Ovary (tissue), 9 donors: ENCODE results near the gene STK11IP. TPM values are rescaled to one million over a fixed set of nuclear protein-coding genes. Genes with fewer than 3 reads are reported as not detected.

Source experiments
- DNase-seq, 5 donors: peaks; one replicate each; pipeline ENCODE4 v3.0.0-alpha.2; 2019 to 2020
- H3K27ac ChIP-seq, 2 donors: fragments of 200-600 bp; one replicate each; pipeline versions ENCODE4 v1.5.1 to v1.8.0; 2019 to 2022
- H3K27me3 ChIP-seq: fragments of 200-600 bp; one replicate; pipeline ENCODE4 v1.8.0; 2022
- H3K36me3 ChIP-seq: fragments of 200-600 bp; sonication (generic); one replicate; pipeline ENCODE4 v1.5.1; 2019
- H3K4me1 ChIP-seq: one replicate; pipeline ENCODE4 v1.8.1; 2013; ENCODE audit warnings: mild to moderate bottlenecking, moderate library complexity; ENCODE audit not compliant: insufficient read depth
- H3K4me3 ChIP-seq: fragments of 200-600 bp; sonication (generic); one replicate; pipeline ENCODE4 v1.5.1; 2017
- H3K9me3 ChIP-seq, 2 donors: fragments of 200-600 bp in 1 of 2; sonication (generic) in 1 of 2; one replicate each; pipeline versions ENCODE4 v1.5.1 to v1.8.1; 2013 to 2019; ENCODE audit warnings: mild to moderate bottlenecking in 1 of 2, moderate library complexity in 1 of 2
- EP300 ChIP-seq: sonication (generic); formaldehyde crosslinking; IDR thresholded peaks from one replicate; pipeline ENCODE4 v1.6.1; 2017; ENCODE audit warnings: antibody characterized with exemption
- POLR2A ChIP-seq: fragments of 450-650 bp; IDR thresholded peaks from one replicate; pipeline ENCODE4 v1.6.1; 2017; ENCODE audit warnings: antibody characterized with exemption, mild to moderate bottlenecking, moderate library complexity
- WGBS, 3 donors: extraction: QIAGEN DNeasy Blood & Tissue Kit in 1 of 3; methylation state at CpG; one replicate each; pipeline versions ENCODE4 v1.1.5 to v1.1.7; 2013 to 2017; 5-methylcytosine and 5-hydroxymethylcytosine counted together
- intact Hi-C, 4 donors: fragments of 100-400 bp; cut with DNase I; formaldehyde crosslinking; loops; one replicate each; pipeline versions ENCODE4 v1.11.0 to v1.15.1; 2022 to 2023
- polyA plus RNA-seq, 2 donors: library from polyadenylated mRNA; stranded (reverse); fragments of 200-250 nt in 1 of 2; fragments of 350-450 nt in 1 of 2; fragmentation: Illumina TruSeq in 1 of 2; extraction: RNeasy Lipid Tissue Mini Kit (QIAGEN cat#74804) in 1 of 2; gene quantifications; one replicate each; pipeline ENCODE4 v1.2.3, GENCODE V29; 2013 to 2014
- total RNA-seq, 7 donors: library from RNA; depleted of rRNA in 2 of 7; stranded (reverse); fragments of >200 nt in 2 of 7; fragmentation: NEBNext Ultra II Directional in 3 of 7; extraction: Animal tissue kit (Norgen Biotek cat#: 25700) in 3 of 7; gene quantifications; one replicate each; pipeline versions ENCODE4 v1.1.0 to v1.2.4, GENCODE V29; 2016 to 2023
- TF ChIP-seq, protein P1 (sequence below), 3 donors: fragments of 450-650 bp in 2 of 3; fragments of 200-600 bp in 1 of 3; IDR thresholded peaks; one replicate each; pipeline versions ENCODE4 v1.5.1 to v1.8.0; 2016 to 2022; ENCODE audit warnings: antibody characterized with exemption in 3 of 3, mild to moderate bottlenecking in 1 of 3
- donor health status: DM: no; HTN: no; CAD: no; lungs with moderate emphysema.
- donor health status: DM: no; HTN: no; CAD: no.
- donor health status: Bipolar disorder and iron deficiency.
- donor health status: DM: yes; HTN: yes; CAD: no.
- donor health status: DM: no; HTN: no; CAD: no.
- donor health status: DM: yes; HTN: yes; CAD: no.

STK11IP gene
- total and polyA plus RNA-seq, 9 donors = 9.2 to 73.7 (median 43.8) TPM

DNA sequence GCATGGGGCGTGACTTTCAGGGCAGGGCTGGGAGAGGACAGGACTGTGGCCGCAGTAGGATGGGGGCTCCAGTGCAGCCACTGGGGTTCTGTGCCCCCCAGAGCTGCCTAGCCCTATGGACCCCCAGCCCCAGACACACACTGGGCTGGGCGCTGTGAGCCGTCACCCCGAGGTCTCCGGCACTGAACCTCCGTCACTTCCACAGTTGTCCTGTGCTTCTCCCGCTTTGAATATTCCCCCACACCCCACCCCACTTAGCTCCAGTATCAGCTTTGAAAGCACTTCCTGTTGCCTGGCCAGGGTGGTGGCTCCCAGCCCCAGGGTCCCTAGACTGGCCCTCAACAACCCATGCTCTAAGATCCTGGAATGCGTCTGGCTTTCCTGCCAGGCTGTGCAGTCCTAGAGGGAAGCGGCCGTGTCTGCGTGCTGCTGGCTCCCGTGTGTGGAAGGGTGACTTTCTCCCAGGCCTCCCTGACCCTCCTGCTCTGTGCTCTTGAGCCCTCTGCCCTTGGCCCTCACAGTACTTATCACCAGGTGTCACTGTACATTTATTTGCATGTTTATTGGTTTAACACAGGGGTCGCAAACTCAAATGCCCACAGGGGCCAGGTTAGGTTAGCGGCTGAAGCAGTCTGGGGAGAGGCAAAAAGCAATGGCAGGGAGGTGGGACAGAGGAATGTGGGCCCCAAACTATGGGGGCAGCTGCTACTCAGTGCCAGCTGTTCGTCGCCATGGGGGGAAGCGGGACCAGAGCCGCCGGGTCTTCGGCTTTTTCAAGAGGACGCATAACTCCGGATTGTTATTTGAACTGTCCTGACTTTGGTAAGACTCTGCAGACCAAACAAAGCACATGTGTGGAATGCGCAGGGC is 36.2 kb upstream of the STK11IP start:
- Histone ChIP-seq H3K27ac (peak overlapping the region in 1 of 2 donors; percentile 44), H3K36me3 (no peaks in the 10 kb centered on the region), H3K4me3 (no peak overlapping the region), H3K27me3 (no peaks in the 10 kb centered on the region), H3K9me3 (no peaks in the 10 kb centered on the region), H3K4me1 (peaks cover 4% of the 10 kb centered on the region)
- 70 to 84% (median 76%) methylated on average over 24 of the region's 24 CpGs for WGBS, 3 donors
- intact Hi-C loops = loop anchor here in 1 of 4 donors (5.0 kb wide), 1 partner anchor 66 kb away; the partner anchor contains the start of gene SLC4A3
- DNase-seq = peak; percentile 15 to 41 (median 23)
- no peak for TF ChIP-seq POLR2A

DNA sequence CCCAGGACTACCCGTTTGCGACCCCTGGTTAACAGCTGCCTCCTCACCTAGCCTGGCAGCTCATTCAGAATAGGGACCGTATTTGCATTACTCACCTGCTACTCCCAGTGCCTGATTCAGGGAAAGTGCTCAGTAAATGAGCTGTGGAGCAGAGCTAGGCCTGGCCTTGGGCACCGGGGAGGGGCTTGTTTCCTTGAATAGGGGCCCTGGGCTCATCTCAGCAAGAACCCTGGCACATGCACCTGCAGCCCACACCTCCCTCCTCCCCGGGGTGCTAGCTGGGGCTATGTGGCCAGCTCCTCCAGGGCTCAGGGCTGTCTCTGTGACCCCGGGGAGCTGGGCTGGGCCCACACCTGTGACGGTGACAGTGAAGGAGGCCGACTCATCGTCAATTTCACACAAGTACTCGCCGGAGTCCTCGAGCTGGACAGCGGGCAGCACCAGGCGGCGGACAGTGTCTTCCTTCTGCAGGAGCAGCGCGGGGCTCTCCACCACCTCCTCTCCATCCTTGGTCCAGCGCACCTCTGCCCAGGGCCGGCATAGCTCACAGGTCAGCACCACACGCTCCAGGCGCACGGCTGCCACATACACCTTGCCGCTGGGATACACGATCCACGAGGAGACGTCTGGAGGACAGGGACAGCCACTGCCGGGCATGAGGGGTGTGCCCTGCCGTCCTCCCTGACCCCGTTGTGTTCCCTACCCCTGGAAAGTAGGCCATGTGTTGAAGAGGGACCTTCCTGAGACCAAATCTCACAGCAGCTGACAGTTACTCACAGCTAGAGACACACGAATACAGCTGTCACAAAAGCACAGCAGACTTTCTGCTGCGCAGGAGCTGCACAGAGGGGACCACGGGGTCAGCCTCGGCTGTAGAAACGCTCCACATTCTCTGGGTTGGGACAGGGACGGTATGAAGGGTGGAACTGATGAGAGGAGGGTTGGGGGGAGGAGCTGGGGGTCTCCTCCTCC is 35.3 kb upstream of the STK11IP start:
- Histone ChIP-seq H3K36me3 (no peaks in the 10 kb centered on the region), H3K9me3 (no peaks in the 10 kb centered on the region), H3K27me3 (no peaks in the 10 kb centered on the region), H3K27ac (peak overlapping the region in 1 of 2 donors; percentile 44), H3K4me1 (peaks cover 4% of the 10 kb centered on the region), H3K4me3 (no peak overlapping the region)
- peak in 4 of 5 donors; percentile 11 to 48 (median 33) for DNase-seq
- 75 to 81% (median 77%) methylated on average over 30 to 35 of the region's 35 CpGs for WGBS, 3 donors
- TF ChIP-seq EP300 = no peak
- TF ChIP-seq POLR2A = no peak
- TF ChIP-seq, protein P1, sequence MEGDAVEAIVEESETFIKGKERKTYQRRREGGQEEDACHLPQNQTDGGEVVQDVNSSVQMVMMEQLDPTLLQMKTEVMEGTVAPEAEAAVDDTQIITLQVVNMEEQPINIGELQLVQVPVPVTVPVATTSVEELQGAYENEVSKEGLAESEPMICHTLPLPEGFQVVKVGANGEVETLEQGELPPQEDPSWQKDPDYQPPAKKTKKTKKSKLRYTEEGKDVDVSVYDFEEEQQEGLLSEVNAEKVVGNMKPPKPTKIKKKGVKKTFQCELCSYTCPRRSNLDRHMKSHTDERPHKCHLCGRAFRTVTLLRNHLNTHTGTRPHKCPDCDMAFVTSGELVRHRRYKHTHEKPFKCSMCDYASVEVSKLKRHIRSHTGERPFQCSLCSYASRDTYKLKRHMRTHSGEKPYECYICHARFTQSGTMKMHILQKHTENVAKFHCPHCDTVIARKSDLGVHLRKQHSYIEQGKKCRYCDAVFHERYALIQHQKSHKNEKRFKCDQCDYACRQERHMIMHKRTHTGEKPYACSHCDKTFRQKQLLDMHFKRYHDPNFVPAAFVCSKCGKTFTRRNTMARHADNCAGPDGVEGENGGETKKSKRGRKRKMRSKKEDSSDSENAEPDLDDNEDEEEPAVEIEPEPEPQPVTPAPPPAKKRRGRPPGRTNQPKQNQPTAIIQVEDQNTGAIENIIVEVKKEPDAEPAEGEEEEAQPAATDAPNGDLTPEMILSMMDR (IDR thresholded peaks at IDR 0.05) = no peak
- intact Hi-C loops = loop anchor here in 1 of 4 donors (5.0 kb wide), 1 partner anchor 65 kb away; the partner anchor contains the start of gene SLC4A3

DNA sequence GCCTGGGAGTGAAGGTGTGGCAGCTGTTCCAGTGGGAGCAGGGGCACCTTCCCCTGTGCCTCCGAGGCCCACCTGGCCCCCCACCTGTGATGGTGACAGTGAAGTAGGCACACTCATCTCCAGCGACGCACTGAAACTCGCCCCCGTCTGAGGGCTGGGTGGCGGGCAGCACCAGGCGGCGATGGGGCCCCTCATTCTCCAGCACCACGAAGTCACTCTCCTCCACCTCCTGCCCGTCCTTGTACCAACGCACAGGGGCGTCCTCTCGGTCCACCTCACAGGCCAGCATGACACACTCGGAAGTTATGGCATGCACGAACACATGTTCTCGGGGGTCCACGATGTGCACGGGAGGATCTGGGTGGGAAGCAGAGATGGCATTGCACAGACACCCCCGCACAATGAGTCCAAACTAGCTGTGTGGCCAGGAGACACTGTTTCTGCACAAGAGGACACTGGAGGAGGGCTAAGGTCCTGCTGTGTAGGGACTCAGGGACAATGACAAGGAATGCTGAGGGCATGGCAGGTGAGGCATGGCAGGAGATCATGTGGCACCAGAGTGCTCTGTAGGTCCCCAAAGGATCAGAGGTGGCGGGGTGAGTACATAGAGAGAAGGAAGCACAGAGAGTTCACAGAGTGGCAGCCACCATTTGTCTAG is 34.3 kb upstream of the STK11IP start:
- H3K4me1 ChIP-seq = peaks cover 4% of the 10 kb centered on the region
- intact Hi-C loops = loop anchor here in 1 of 4 donors (5.0 kb wide), 1 partner anchor 64 kb away; the partner anchor contains the start of gene SLC4A3
- no peaks in the 10 kb centered on the region for H3K36me3 ChIP-seq
- no peak for TF ChIP-seq EP300
- TF ChIP-seq, protein P1 (IDR thresholded peaks at IDR 0.05) = no peak
- no peak for TF ChIP-seq POLR2A
- H3K9me3 ChIP-seq = no peaks in the 10 kb centered on the region
- no peak overlapping the region for H3K4me3 ChIP-seq
- peak in 2 of 5 donors; percentile 25 to 42 for DNase-seq
- H3K27ac ChIP-seq = no peak overlapping the region
- 86 to 88% (median 86%) methylated on average over 20 of the region's 20 CpGs for WGBS, 3 donors
- H3K27me3 ChIP-seq = no peaks in the 10 kb centered on the region

DNA sequence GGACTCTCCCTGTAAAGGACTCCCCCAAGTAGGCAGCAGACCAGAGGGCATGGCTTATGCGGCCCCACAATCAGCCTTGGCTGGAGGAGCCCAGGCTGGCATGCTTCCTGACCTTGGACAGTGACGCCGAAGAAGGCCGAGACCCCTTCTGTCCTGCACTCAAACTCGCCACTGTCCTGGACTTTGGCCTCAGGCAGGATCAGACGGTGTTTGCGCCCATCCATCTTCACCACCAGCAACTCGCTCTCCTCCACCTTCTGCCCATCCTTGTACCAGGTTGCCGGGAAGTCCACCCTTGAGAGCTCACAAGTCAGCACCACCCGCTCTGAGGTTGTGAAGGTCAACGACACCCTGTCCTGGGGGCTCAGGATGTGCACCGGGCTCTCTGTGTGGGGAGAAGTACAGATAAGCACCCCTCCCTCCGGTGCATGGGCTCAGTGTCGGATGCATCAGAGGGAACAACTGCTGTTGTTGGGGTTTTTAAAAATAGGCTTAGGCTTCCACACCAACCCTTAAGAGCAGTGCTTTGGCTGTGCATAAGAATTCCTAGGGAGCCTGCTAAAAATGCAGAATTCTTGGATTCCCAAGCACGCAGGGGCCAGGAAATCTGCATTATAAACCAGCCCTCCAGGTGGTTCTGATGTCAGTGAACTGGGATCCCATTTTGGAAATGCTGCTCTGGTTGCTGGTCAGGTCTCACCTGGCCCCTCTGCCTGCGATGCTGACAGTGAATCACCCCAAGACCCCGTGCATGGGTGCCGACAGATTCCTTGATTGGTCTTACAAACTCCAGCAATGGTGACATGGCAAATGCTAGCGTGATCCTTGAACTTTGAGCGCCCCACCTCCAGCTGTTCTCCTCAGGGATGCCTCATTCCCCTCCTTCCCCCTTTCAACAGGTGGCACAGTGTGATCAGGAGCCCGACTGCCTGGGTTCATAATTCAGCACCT is 32.3 kb upstream of the STK11IP start:
- Histone ChIP-seq H3K27me3 (no peaks in the 10 kb centered on the region), H3K9me3 (no peaks in the 10 kb centered on the region), H3K4me3 (no peak overlapping the region), H3K27ac (no peak overlapping the region), H3K36me3 (no peaks in the 10 kb centered on the region), H3K4me1 (peaks cover 3% of the 10 kb centered on the region)
- TF ChIP-seq POLR2A (no peak), EP300 (no peak)
- TF ChIP-seq, protein P1 (IDR thresholded peaks at IDR 0.05) = no peak
- DNase-seq = peak in 2 of 5 donors; percentile 26 to 51
- intact Hi-C loops = loop anchor here in 1 of 4 donors (5.0 kb wide), 1 partner anchor 77 kb away; no protein-coding TSS in a partner anchor
- 73 to 84% (median 76%) methylated on average over 21 of the region's 21 CpGs for WGBS, 3 donors
